ENCODE measurements around the gene MBOAT1.

The MBOAT1 gene

DNA sequence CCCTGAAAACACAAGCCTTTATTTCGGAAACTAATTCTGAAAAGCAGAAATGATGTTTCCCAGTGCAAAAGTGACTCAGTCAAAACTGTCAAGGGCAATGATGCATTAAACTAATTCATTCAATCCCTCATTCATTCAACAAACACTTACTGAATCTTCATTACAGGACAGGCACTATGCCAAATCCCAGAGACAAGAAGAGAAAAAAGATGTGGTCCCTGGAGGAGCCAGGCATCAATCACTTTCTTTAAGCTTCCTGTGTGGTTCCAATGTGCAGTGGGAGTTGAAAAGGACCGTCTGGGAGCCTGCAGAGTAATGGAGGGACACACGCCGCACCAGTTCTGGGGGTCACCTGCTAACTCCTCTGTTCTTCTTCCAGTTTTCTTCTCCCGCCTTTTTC, 113.1 kb downstream of the MBOAT1 start:
- no peak for DNase-seq (ENCODE audit: low spot score)

DNA sequence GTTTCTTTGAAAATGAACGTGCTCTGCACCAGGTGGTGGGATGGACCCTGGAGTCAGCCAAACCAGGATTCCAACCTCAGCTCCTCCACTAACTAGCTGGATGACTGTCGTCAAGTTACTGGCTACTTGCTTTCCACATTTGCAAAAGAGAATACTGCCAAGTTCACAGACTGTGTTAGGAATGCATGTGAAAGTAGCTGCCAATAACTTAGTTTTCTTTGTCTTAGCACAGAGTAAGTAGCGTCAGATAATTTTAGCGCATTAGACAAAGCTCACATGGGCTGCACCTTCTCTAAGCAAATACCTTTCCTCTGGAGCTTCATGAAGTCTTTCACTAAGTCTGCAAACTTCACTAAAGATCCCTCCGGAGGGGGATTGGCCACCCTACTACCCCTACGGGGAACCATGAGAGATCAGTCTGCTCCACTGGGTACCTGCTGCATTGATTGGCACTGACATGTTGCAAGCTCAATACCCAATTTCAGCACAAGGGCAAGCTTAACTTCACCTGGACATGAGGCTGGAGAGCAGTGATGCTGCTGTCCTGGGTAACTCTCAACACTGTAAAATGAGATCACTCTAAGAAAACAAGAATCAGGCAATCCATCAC, 113.9 kb downstream of the MBOAT1 start:
- DNase-seq (ENCODE audit: low spot score), result no peak

DNA sequence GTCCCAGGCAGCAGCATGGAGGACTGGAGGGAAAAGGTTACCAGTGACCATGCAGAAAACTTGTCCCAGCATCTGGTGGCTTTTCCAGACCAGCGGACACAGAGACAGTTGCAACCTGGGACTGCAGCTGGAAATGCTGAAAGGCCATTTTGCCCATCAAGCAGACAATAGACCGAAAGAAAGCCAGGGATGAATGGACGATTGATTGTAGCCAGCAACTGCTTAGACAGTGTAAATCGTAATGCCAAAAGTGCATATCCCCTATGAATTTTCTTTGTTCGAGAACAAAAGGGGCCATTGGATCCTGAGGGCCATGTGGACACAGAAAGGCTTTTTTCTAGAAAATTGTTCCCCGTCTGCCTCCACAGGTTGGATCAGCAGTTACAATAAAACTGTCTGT, 115.7 kb downstream of the MBOAT1 start:
- DNase-seq (ENCODE audit: low spot score), result no peak

DNA sequence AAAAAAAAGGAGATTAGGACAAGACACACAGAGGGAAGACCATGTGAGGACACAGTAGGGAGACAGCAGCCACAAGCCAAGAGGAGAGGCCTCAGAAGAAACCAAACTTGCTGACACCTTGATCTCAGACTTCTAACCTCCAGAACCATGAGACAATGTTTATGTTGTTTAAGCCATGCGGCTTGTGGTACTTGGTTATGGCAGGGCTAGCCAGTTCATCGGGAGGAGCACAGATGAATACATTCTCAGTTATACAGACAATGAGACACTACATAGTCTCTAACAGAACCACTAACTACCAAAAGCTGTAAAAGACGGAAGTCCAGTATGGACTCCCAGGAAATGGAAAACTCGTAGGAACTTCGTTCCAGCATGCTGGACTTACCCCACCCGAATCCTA, 116.8 kb downstream of the MBOAT1 start:
- no peak for DNase-seq (ENCODE audit: low spot score)

DNA sequence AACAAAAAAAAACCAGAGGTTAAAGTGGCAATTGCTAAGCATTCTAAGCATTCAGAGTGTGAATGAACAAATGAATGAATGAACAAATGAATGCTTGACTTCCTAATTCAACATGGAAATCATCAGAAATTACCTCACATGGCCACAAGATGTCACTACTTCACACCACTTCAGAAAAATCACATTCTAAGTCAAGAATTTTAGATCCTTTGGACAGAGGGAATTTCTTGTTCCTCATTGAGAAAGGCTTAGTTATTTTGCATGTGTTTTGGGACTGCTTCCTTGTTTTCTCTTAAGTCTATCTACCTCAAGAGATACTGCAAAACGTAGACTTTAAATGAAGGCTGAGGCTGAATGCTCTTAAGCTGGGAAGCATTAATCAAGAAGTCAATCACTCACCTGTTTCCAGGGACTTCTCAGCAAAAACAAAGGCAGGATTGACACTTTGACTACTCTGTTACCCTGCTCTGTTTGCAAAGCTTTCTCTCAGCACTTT, 120.2 kb downstream of the MBOAT1 start:
- DNase-seq (ENCODE audit: low spot score), result peak; percentile 15

DNA sequence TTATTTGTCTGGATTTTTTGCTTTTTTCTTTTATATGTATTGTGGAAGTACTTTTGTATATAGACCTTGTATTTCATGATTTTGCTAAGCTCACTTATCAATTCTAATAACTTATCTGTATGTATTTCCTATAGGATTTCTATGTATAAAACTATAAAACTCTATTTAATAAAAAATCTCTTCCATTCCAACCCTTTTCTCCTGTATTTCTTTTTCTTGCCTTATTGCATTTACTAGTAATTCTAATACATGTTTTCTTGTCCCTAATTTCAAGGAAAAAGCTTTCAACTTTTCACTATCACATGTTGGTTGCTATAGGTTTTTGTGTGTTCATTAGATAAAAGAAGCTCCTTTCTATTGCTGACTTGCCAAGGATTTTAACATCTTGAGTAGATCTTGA, 125.3 kb downstream of the MBOAT1 start:
- no peak for DNase-seq (ENCODE audit: low spot score)

DNA sequence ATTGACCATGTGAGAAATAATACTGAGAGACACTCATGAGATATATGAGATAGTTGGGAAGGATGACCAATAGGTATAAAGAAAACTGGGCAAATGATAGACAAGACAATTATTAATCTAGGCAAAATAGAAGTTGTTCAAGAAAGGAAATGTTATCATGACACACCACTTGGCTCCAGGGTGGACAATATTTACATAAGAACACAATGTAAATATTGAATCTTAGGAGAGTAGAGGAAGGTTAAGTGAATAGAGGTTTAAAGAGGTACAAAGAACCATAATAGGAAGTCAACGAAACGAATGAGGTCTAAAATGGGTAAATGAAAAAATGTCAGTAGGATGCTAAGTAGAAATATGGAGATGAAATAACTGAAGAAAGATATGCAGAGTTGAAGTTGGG, 126.5 kb downstream of the MBOAT1 start:
- DNase-seq (ENCODE audit: low spot score), result no peak

DNA sequence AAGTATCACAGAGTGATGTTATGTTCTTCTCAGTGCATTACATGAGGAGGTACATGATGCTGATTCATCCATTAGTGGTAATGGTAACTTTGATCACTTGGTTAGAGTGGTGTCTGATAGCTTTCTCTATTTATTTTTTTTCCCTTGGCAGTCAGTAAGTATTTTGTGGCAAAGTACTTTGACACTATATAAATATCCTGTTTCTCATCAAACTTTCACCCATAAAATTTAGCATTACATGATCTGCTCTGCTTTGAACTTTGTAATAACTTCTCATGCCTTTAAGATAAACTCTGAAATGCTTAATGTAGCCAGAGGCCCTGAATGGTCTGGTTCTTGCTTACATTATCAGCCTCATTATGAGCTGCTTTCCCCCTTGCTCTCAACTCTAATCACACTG, 127.9 kb downstream of the MBOAT1 start:
- DNase-seq (ENCODE audit: low spot score), result no peak

DNA sequence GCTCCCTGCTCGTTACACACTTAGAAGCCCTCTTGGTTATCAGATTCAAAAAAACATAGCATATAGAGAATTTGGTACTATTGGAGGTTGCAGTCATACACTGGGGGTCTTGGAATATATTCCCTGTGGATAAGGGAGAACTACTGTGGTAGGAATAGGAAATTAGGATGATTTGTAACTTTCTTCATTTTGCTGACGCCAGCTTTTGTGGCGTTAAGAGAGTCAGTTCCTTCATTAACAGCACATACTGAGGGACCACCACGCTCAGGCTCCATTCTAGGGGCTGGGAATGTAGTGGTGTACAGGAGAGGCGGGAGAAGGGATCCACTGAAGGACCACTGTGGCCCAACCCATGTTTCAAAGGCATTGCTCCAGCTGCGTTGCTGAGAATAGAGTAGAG, 140.3 kb downstream of the MBOAT1 start:
- no peak for DNase-seq (ENCODE audit: low spot score)

DNA sequence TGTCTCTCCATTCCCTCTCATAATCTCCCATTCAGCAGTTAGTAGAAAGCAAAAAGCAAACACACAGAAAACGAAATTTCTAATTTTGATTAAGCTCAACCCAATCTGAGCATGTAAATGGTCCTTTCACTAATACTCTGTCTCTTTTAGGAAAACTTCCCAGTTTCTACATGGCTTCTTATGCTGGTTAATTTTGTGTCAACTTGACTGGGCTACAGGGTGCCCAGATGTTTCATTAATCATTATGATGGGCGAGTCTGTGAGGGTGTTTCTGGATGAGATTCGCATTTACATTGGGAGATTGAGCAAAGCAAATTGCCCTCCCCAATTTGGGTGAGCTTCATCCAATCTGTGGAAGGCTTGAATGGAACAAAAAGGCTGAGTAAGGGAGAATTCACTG, 142.2 kb downstream of the MBOAT1 start:
- no peak for DNase-seq (ENCODE audit: low spot score)

DNA sequence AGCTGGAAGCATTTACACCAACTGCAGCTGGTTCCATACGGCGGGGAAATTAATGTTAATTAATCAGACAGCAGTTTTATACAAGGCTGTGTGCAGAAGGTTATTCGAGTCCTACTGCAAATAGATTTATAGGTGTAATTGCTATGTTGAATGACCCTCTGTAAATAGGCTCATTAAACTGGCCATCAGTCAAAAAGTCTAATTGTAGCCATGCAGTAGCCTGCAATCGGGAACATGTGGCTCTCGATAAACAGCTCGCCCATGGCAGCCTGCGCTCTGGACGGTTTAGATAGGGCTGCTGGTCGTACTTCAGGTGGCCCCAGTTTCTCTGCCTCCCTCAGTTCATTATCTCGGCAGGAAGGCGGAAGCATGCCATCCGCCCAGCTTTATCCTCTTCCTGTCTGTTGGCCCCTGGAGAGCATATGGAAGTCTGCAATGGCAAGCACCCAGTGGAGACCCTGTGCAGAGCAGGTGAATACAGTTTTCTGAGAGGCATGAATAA, 143.2 kb downstream of the MBOAT1 start:
- no peak for DNase-seq (ENCODE audit: low spot score)

DNA sequence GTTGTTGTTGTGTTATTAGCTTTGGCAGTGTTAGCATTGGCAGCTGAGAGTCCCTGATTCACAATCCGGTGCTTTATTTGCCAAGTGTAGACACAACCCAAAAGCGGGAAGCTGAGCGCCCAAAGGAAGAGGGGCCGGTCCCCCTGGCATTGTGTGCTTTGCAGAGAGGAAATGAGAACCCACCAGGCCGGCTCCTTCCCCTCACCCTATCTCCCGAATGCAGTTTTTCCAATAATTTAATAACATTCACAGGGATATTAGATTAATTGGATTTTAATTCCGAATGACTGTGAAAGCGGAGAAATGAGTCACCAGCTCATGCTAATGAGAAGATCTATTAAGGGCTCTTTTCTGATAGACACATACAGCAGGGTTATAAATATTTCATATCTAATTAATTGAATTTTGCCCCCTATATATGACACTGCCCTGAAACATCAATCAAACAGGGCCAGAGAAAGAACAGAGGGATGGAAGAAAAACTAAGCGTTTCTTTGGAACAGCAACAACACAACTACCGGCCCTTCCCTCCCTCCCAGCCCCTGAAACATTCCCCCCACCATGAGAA, 143.8 kb downstream of the MBOAT1 start:
- no peak for DNase-seq (ENCODE audit: low spot score)

DNA sequence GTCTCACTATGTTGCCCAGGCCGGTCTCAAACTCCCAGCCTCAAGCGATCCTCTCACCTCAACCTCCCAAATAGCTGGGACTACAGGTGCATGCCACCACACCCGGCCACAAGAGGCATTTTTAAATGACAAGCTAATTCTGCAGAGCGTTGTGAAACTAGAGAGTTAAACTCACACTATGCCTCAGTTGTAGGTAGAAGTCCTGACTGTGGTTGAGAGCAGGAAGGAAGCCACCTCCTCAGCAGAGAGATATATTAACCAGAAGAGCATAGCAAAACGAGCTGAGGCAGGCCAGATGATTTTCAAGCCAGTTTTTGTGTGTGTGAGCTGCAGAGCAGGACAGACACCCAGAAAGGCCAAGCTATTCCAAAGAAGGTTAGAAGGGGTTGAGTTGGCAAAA, 150.3 kb downstream of the MBOAT1 start:
- DNase-seq (ENCODE audit: low spot score), result no peak

DNA sequence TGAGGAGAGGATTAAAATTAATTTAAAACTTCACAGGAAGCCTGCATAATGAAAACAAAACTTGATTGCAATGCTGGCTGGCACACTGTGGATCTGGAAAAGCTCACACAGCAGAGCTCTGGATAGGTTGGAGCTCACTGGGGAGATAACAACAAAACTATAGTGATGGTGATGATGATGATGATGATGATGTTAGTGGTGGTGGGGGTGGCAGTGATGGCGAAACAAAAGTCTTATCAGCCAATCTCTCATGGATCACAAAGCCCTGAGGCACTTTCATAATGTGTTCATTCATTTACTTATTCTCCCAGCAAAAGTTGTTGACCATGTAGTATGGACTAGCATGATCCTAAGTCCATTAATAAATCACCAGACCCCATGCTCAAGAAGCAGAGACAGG, 152.0 kb downstream of the MBOAT1 start:
- DNase-seq (ENCODE audit: low spot score), result no peak

DNA sequence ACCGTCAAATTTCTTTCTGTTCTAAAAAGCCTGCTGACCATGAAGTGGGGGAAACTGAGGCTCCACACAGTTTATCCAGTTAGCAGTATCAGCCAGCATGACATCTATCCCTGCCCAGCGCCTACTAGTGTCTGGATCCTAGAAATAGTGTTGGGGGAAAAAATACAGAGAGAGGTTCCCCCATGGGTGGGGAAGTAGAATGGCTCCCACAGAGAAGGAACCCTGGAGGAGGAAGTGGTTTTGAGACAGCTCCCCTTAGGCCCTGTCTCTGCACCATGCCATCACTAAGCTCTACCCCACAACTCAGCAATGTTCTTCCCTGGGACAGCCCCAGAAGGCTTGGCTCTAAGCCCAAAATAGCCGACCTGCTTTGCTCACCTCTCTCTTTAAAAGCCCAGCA, 153.4 kb downstream of the MBOAT1 start:
- DNase-seq (ENCODE audit: low spot score), result no peak

DNA sequence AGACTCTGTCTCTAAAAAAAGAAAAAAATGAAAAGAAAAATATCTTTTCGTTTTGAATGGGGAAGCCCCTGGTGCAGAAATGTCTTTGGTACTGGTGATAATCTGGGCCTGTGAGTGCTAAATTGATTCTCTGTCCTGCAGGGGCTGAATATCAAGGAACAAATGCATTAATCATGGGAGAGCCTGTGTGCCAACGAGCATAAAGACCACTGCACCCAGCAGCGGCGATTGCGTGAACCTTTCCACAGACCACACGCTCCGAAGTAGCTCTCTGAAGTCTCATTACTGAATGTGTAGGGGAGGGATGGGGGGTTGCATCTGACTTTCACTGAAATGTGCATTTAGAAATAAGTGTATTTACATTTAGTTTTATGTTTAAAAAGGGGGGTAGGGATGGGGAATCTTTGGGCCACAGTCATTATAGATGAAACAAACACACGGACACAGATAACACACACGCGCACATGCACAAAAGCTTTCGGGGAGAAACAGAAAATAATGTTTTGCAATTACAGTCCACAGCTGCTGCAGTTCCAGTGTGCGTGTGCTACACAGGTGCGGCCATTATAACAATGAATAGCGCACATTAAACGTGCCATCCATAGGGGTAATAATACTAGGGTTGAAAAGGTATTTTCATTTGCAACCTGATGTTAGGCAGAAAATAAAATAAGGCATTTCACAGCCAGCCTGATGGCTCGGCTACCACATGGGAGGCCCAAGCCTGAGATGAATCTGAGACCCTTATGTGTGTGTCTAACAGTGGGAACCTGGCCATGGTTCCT, 154.0 kb downstream of the MBOAT1 start:
- no peak for DNase-seq (ENCODE audit: low spot score)

DNA sequence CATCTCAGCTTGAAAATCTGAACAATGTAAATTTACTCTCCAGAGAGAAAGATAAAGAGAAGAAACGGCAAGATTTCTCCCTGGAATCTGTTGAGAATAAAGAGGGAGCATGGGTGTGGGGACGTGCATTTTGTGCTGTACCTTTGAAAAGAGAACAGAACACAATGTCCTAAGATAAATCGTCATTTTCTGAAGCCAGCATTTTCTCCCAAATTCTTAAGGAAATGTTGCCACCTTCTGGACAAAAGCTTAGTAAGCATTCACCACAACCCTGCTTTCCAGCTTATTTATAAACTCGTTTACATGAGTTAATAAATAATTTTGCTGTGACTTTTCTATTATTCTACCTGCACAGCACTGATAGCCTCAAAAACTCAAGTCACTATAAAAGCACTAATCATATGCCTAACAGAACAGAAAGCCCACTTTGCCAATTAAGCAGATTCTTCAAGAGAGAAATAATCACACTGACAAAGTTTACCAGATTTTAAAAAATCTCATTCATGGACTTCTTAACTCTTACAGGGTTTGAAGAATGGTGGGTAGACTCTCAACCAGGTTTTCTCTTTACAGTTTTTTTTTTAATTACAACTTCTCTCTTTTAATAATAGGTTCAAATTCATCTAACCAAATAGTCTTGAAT, 155.8 kb downstream of the MBOAT1 start:
- no peak for DNase-seq (ENCODE audit: low spot score)

DNA sequence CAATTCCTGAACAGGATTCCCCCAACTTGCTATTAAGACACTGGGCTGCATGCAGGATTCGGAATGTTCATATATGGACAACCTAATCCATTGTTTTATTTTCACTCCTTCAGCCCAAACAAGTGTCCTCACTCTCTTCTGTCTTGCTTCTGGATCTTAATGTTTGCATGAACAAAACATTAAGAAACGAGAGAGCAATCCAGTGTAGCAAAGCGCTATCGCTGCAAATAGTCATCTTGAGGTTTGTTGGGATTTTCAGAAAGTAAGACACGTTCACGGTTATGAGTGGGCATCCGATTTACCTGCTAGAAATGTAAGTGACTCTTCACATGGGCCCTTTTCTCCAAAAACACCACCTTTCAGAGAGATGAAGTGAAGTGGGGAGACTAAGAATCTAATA, 156.4 kb downstream of the MBOAT1 start:
- DNase-seq (ENCODE audit: low spot score), result no peak
